ENCODE measurements around the gene MCF2L2.
A peak's percentile ranks its signal among the peaks of the same experiment; 100 is the strongest.

MCF2L2 gene

DNA sequence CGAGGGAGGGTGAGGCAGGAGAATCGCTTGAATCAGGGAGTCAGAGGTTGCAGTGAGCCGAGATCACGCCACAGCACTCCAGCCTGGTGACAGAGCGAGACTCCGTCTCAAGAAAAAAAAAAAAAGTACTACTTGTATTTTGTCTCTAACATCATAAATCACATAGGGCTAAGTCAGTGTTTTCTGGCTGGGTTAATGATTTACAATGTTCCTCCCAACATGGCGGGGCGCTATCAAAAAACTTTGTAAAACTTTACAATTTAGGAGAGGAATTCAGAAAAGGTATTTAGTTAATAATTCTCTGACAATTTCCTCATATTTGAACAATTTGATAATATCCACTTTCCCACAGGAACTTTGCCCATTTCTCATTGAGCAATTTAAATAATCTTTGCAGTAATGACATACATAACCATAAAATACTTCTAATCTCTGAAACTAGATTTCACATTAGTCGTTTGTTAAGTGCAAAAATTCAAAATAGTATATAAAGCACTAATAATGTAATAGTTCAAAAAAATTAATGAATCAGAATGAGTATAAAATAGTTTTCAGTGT, 202.0 kb downstream of the MCF2L2 start:
- DNase-seq = no peak

- peak; percentile 35 for DNase-seq
These were observed 204.0 kb downstream of the MCF2L2 start for GRCh38 chr3:183224180-183224970.

DNA sequence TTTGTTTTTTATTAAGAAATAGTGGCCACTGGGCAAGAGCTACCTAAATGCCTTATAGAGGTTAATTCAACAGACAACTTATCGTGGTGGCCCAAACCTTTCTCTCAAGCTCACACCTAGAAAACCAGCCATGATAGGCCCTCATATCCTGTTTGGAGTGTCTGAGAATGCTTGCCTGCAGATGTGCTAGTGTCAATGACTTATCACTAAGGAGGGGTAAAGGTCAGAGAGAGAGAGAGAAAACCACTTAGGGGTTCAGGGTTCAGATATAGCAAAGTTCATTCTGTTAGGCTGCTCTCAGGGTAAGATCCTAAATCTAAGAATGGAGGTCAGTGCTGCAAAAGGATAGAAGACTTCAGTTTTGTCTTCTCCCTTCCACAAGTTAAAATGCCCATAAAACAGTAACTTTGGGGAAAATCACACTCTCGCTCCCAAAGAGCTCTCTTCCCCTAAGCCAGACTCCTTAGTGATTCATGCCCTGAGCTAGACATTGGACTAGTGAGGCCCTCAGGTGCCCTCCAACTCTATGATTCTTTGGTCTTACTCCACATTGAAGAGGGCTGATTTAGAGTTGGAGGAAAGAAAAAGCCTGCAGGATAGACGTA, 205.7 kb downstream of the MCF2L2 start:
- DNase-seq = no peak

- no peak for DNase-seq
These were observed 207.6 kb downstream of the MCF2L2 start for GRCh38 chr3:183220828-183221227.

GRCh38 chr3:183218826-183219225, 209.6 kb downstream of the MCF2L2 start:
- DNase-seq = no peak

DNA sequence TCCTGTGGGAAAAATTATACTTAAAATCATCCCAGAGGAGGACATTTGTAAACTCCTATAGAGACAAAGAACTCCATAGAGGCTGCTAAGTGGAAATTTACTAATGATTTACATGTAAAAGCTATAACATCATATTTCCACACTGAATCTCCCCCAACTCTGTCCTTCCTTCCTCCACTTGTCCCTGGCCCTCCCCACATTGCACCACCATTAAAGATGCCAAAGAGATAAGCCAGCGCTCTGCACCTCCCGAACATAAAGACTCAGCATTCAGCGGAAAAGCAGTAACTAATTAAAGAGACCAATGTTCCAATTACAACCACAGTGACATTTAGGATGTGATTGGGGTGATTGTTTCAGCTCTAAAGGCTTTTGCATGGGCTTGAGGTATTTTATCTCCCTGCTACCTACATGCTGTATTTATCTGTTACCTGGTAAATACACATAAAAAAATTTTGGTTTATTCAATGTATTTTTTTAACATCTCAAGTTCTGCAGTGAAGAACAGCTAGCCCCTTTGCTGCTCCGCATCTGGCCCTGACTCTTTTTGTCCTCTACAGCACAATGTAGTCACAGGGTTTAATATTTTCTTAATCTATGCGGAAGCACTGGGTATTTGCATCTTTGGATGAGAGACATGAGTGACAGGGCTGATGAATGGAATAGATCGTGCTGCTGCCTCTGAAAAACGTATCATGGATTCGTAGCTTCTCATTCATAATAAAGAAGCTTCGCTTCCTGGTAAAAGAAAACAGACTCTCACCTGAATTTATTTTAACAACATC, 210.7 kb downstream of the MCF2L2 start:
- no peak for DNase-seq

DNA sequence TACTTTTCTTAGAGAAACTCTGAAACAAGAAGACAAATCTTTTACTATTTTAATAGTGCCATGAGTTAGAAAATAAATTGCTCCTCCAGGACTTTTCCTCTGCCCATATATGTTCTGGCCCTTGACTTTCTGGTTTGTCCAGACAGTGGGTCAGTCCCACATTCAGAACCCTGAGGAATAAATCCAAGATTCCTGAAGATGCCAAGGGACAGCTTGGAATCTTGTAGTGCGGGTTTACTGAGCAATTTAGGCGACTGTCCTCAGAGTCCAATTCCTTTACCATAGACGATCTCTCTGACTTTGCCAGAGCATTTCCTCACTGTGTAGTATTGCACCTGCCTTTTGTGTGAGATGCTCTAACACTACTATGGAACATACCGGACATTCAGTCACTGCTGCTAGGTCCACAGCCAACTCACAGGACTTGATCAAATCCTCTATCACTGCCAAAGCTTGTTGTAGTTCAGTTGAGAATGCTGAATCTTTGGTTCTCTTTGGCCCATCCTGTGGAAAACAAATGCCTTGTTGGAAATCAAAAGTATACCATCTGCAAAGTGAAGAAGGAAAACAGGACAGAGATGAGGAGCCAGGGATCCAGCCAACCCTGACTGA, 212.7 kb downstream of the MCF2L2 start:
- DNase-seq = no peak

GRCh38 chr3:183214277-183214612, 214.2 kb downstream of the MCF2L2 start:
- DNase-seq = no peak

DNA sequence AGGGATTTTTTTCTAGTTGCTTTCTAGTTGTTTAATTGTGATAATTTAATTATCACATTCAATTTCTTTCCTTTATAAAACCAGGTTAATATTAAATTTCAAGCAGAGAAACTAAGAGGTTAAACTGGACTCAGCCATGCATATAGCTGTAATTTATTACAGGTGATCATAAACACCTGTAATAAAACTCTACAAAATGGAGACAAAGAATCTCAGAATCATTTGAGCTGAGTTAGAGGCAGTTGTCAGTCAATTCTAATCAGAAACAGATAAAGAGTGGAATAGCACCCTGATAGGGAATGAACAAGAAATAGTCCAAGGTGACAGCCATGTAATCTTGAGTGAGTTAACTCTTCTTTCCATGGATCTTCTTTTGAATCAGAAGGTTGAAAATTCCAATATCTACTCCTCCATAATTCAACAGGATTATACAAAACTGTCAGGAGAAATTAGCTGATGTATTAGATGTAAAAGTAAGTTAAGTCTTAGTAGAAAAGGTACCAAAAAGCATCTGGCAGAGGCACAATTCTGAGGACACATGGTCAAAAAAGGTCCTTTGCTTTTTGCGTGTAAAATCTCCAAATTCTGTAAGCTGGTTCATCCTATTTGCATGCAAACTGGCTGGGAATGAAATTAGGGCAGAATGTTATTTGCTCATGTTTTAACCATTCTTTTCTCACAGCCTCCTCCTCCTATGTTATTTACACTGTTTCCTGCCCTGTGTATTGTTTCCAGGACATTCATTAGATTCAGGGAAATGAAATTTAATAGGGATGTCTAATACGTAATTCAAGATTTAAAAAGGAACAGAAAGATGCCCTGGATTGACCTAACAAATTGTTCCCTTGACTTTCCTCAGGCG, 214.8 kb downstream of the MCF2L2 start:
- DNase-seq = no peak

GRCh38 chr3:183212565-183212964, 215.9 kb downstream of the MCF2L2 start:
- no peak for DNase-seq

- DNase-seq = no peak
These were observed 216.3 kb downstream of the MCF2L2 start for GRCh38 chr3:183212096-183212495.

DNA sequence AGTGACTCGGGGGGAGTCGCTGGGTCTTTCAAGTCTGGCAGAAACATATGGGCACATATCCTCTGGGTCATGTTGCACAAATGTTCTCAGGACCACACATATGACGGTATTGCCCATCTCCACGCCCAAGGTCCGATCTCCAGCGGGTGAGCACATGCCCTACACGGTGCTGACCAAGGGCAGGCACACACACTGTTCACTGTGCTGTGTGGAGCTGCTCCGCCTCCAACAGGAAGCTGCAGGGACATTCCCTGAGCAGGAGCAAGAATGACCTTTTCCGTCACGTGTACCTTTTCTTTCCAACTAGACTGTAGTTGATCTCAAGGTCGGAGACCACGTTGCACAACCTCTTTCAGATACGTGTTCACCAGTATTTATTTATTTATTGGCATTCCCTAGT, 217.1 kb downstream of the MCF2L2 start:
- no peak for DNase-seq

DNA sequence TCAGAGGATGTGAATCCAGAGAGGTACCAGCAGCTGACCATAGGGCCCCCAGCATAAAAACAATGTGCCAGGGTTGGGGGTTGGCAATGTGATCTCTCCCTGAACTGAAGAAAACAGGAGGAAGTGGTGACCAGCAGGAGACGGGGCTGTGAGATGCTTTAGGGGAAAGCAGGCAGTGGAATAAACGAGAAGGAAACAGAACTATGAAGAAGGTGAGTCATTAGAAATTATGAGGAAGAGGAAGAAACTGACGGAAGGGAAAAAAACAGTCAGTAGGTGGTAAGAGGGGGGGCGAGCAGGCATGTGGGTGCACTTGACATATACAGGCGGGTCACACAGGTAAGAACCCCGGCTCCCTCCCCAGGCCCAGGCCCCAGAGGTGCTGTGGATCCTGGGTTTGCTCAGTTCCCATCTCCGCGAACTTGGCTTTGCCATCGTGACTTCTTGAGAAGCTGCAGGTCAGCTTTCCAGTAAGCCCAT, 217.5 kb downstream of the MCF2L2 start:
- no peak for DNase-seq

DNA sequence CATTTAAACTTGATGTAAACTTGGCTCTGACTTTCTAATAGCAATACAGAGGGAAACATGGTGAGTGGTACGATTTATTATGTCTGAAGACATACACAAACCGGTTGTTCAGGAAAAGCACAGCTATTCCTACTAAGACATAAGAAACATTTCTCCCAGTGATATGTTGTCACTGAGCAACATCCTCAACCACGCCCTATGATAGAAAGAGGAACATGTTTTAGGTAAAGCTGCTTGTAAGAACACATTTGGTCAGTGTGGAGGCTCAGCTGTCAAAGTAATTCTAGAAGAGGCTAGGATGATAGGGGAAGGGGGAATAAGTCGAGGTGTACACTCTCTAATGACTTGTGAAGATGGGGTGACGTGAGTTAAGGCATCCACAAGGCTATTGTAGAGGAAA, 218.1 kb downstream of the MCF2L2 start:
- no peak for DNase-seq

- DNase-seq = no peak
These were observed 219.6 kb downstream of the MCF2L2 start for GRCh38 chr3:183208800-183209199.

GRCh38 chr3:183208260-183208659, 220.2 kb downstream of the MCF2L2 start:
- DNase-seq = no peak

DNA sequence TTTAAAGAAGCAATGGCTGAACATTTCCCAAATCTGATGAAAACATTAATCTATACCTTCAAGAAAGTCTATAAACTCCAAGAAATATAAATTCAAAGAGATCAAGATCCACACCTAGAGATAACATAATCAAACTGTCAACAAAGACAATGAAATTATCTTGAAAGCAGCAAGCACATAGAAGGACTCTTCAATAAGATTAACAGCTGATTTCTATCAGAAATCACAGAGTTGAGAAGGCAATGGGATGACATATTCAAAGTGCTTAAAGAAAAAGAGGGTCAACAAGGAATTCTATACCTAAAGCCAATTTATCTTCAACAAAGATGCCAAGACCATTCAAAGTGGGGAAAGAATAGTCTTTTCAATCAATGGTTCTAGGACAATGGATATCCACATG, 224.7 kb downstream of the MCF2L2 start:
- DNase-seq = no peak

- no peak for DNase-seq
These were observed 226.3 kb downstream of the MCF2L2 start for GRCh38 chr3:183202004-183202722.

DNA sequence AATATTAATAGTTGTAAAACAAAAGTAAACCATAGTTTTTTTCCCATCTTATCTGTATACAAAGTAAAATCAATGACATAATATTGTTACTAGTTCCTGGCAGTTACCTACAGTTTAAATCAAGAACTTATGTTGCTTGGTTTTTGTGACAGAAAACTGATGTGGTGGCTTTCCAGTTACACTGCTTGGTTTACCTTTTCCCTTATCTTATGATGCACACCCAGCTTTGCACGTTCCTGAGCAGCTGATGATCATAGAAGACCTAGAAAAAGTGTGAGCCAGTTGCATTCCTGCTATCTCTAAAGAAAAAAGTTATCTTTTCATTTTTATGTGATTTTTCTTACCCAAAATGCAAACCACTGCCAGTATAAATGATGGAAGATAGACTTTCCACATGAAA, 229.5 kb downstream of the MCF2L2 start:
- no peak for DNase-seq

DNA sequence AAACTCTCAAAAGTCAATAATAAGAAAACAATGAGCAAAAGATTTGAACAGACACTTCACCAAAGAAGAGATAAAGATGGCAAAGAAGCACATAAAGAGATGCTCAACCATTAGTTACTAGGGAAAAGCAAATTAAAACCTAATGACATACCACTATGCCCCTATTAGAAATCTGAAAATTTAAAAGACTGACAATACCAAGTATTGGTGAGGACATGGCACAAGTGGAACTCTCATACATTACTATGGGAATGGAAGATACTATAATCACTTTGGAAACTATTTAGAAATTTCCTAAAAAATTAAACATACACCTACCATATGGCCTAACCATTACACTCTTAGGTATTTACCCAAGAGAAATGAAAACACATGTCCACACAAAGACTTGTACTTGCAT, 230.7 kb downstream of the MCF2L2 start:
- no peak for DNase-seq

DNA sequence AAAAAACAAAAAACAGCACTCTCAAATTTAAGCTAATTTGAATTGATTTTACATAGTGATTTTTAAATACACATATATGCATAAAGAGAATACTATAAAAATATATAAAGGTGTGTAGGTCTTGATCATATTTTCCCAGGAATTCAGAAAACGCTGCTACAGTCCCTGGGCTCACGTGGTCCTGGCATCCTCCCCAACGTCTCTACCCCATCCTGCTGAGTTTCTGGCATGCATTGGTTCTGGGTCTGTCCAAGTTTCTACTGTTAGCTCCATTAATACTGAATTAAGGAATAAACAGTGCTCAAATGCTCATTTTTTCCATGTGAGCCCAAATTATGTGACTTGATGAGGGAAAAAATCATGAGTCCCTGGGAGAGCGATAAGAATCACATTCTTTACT, 233.2 kb downstream of the MCF2L2 start:
- no peak for DNase-seq
